Suprapubic skin (tissue), 4 donors: ENCODE data around the gene ENTREP1. TPM values are rescaled to one million over a fixed set of nuclear protein-coding genes. Genes with fewer than 3 reads are reported as not detected.

Experiments
- DNase-seq, 2 donors: peaks; one replicate each; pipeline ENCODE4 v3.0.0-alpha.2; 2019; ENCODE audit warnings: low spot score in 2 of 2
- H3K27ac ChIP-seq: fragments of 200-600 bp; sonication (generic); one replicate; pipeline ENCODE4 v1.5.1; 2019
- H3K27me3 ChIP-seq: fragments of 200-600 bp; sonication (generic); one replicate; pipeline ENCODE4 v1.5.1; 2019
- H3K36me3 ChIP-seq: fragments of 200-600 bp; sonication (generic); one replicate; pipeline ENCODE4 v1.5.1; 2019
- H3K4me1 ChIP-seq: fragments of 200-600 bp; sonication (generic); one replicate; pipeline ENCODE4 v1.5.1; 2019
- H3K4me3 ChIP-seq: fragments of 200-600 bp; sonication (generic); one replicate; pipeline ENCODE4 v1.5.1; 2019; ENCODE audit warnings: mild to moderate bottlenecking
- H3K9me3 ChIP-seq: fragments of 200-600 bp; sonication (generic); one replicate; pipeline ENCODE4 v1.5.1; 2019
- EP300 ChIP-seq: sonication (generic); formaldehyde crosslinking; IDR thresholded peaks from one replicate; pipeline ENCODE4 v1.6.1; 2017; ENCODE audit warnings: antibody characterized with exemption
- POLR2A ChIP-seq, 2 donors: fragments of 450-650 bp; IDR thresholded peaks; one replicate each; pipeline ENCODE4 v1.6.1; 2017; ENCODE audit warnings: antibody characterized with exemption in 2 of 2, mild to moderate bottlenecking in 2 of 2, moderate library complexity in 2 of 2
- POLR2AphosphoS5 ChIP-seq, 3 donors: sonication (generic); formaldehyde crosslinking; IDR thresholded peaks; one replicate each; pipeline ENCODE4 v1.6.1; 2017; ENCODE audit warnings: antibody characterized with exemption in 3 of 3
- WGBS: methylation state at CpG from one replicate; pipeline ENCODE4 v1.1.5; 2018; 5-methylcytosine and 5-hydroxymethylcytosine counted together
- total RNA-seq, 4 donors: library from RNA; depleted of rRNA; stranded (reverse); fragments of >200 nt; gene quantifications; one replicate each; pipeline ENCODE4 v1.1.0, GENCODE V29; 2016
- TF ChIP-seq, protein P1 (sequence below), 2 donors: fragments of 200-600 bp in 1 of 2; fragments of 450-650 bp in 1 of 2; sonication (generic) in 1 of 2; IDR thresholded peaks; one replicate each; pipeline ENCODE4 v1.5.1; 2016 to 2019; ENCODE audit warnings: antibody characterized with exemption in 2 of 2, mild to moderate bottlenecking in 1 of 2, moderate library complexity in 1 of 2

ENTREP1 gene
- total RNA-seq, 4 donors from 2014 or later, result 8.6 to 49.2 (median 17.8) TPM

- Histone ChIP-seq H3K27me3 (no peaks in the 10 kb centered on the region), H3K4me3 (no peak overlapping the region), H3K4me1 (peaks cover 9% of the 10 kb centered on the region), H3K36me3 (no peaks in the 10 kb centered on the region), H3K27ac (no peak overlapping the region), H3K9me3 (no peaks in the 10 kb centered on the region)
- no peak for DNase-seq
- WGBS, result 43% methylated on average over 1 of the region's 1 CpG
- TF ChIP-seq, protein P1, sequence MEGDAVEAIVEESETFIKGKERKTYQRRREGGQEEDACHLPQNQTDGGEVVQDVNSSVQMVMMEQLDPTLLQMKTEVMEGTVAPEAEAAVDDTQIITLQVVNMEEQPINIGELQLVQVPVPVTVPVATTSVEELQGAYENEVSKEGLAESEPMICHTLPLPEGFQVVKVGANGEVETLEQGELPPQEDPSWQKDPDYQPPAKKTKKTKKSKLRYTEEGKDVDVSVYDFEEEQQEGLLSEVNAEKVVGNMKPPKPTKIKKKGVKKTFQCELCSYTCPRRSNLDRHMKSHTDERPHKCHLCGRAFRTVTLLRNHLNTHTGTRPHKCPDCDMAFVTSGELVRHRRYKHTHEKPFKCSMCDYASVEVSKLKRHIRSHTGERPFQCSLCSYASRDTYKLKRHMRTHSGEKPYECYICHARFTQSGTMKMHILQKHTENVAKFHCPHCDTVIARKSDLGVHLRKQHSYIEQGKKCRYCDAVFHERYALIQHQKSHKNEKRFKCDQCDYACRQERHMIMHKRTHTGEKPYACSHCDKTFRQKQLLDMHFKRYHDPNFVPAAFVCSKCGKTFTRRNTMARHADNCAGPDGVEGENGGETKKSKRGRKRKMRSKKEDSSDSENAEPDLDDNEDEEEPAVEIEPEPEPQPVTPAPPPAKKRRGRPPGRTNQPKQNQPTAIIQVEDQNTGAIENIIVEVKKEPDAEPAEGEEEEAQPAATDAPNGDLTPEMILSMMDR (IDR thresholded peaks at IDR 0.05), result no peak
- TF ChIP-seq POLR2A (IDR thresholded peaks at IDR 0.05), result no peak
- TF ChIP-seq POLR2AphosphoS5 (IDR thresholded peaks at IDR 0.05), result no peak
- no peak for TF ChIP-seq EP300
Observed at GRCh38 chr9:69342769-69343168, 17.8 kb downstream of the ENTREP1 start.

DNA sequence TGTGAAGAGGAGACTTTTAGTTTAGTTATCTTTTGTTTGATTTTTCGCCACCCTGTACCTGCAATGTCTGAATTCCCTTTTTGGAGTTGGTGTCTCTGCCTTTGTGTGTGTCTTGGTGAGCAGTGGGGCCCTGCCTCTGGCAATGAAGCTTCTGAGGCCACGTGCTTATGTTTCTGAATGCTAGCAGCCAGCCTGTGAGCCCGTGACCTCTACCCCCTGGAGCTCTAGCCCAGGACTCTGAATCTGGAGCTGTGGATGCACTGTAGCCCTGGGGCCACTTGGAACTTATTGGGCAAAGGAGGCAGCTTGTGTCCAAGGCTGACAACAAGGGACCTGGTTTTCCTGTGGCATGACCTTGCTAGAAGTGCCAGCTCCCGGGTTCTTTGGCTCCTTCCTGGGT, 19.4 kb downstream of the ENTREP1 start:
- H3K27ac ChIP-seq, result no peak overlapping the region
- TF ChIP-seq POLR2AphosphoS5 (IDR thresholded peaks at IDR 0.05), result no peak
- no peak for TF ChIP-seq EP300
- no peak for TF ChIP-seq POLR2A (IDR thresholded peaks at IDR 0.05)
- TF ChIP-seq, protein P1 (IDR thresholded peaks at IDR 0.05), result no peak
- no peak for DNase-seq
- H3K27me3 ChIP-seq, result no peaks in the 10 kb centered on the region
- H3K4me3 ChIP-seq, result no peak overlapping the region
- H3K4me1 ChIP-seq, result peaks cover 9% of the 10 kb centered on the region
- H3K36me3 ChIP-seq, result no peaks in the 10 kb centered on the region
- H3K9me3 ChIP-seq, result no peaks in the 10 kb centered on the region
- WGBS, result 85% methylated on average over 4 of the region's 4 CpGs

DNA sequence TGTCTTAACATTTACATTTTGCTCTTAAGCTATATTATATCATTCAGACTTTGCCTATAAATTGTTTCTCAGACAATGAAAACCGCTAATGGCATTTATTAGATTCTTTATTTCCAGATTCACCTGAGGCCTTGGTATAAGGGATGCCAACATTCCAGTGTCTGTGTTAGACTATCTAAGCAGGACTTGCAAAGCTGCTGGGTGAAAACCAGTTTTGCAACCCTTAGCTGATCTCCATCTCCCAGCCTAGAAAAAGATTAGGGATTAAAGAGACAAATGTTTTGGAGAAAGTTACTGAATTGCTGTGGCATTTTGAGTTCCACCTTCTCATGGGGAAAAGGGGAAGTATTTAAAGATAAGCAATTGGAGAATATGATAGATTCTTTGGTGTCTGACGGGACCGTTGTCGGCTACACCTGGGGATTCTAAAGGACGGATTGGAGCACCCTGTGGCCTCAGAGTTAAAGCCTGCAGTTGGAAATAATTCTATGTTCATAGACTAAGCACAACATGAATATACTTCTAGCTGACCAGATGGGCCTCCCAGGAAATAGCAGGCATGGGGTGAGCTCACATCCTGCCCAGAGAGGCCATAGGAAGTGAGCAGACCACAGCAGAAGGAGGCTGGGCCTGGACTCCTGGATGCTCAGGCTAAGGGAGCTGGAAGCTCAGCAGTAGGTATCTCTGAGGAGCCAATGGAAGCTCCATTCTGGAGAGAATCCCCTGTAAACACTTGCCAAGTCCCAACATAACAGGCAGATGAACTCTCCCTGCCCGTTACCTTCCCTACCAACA, 21.8 kb downstream of the ENTREP1 start:
- H3K27me3 ChIP-seq, result no peaks in the 10 kb centered on the region
- H3K4me1 ChIP-seq, result peaks cover 9% of the 10 kb centered on the region
- H3K27ac ChIP-seq, result peak overlapping the region; percentile 73
- TF ChIP-seq POLR2AphosphoS5 (IDR thresholded peaks at IDR 0.05), result no peak
- TF ChIP-seq, protein P1 (IDR thresholded peaks at IDR 0.05), result no peak
- no peak for TF ChIP-seq EP300
- no peak for TF ChIP-seq POLR2A (IDR thresholded peaks at IDR 0.05)
- H3K9me3 ChIP-seq, result no peaks in the 10 kb centered on the region
- WGBS, result 61% methylated on average over 6 of the region's 6 CpGs
- H3K36me3 ChIP-seq, result no peaks in the 10 kb centered on the region
- DNase-seq, result no peak
- no peak overlapping the region for H3K4me3 ChIP-seq

DNA sequence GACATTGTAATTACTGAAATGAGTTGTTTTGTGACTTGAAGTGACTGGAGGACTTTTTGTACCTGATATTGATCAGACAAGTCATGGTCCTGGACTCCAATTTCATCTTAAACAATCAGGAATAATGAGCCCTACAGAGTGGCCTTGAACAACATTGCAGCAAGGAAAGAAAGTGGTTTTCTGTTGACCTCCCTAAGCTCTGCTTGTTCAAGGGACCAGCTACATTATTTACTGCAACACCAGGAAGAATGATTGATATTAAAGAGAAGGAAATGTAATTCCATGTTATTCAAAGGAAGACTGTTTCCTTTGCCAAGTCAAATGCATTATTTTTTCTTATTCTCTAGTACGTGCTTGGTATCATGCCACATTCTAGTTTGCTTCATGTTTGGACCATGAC, 22.6 kb downstream of the ENTREP1 start:
- 46% methylated on average over 1 of the region's 1 CpG for WGBS
- Histone ChIP-seq H3K27me3 (no peaks in the 10 kb centered on the region), H3K4me1 (peaks cover 9% of the 10 kb centered on the region), H3K9me3 (no peaks in the 10 kb centered on the region), H3K4me3 (no peak overlapping the region), H3K36me3 (no peaks in the 10 kb centered on the region), H3K27ac (peak overlapping the region; percentile 73)
- DNase-seq, result no peak
- TF ChIP-seq POLR2AphosphoS5 (IDR thresholded peaks at IDR 0.05), result no peak

DNA sequence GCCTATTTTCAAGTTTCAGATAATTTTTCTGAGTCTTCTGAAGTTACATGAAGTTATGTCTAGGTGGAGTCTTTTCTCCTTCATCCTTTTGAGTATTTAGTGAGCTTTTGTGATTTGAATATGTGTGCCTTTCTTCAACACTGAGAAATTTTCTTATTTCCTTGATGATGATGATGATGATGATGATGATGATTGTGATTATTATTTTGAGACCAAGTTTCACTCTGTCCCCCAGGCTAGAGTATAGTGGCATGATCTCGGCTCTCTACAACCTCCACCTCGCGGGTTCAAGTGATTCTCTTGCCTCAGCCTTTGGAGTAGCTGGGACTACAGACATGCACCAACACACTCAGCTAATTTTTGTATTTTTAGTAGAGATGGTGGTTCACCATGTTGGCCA, 26.2 kb downstream of the ENTREP1 start:
- TF ChIP-seq POLR2AphosphoS5 (IDR thresholded peaks at IDR 0.05) (no peak), EP300 (no peak), POLR2A (IDR thresholded peaks at IDR 0.05) (no peak)
- TF ChIP-seq, protein P1 (IDR thresholded peaks at IDR 0.05), result no peak
- Histone ChIP-seq H3K36me3 (no peaks in the 10 kb centered on the region), H3K4me1 (peaks cover 9% of the 10 kb centered on the region), H3K9me3 (no peaks in the 10 kb centered on the region), H3K27ac (no peak overlapping the region), H3K27me3 (no peaks in the 10 kb centered on the region), H3K4me3 (no peak overlapping the region)
- no peak for DNase-seq
- WGBS, result 94% methylated on average over 3 of the region's 3 CpGs
